Fibroblast of the aortic adventitia (primary cell): ENCODE results near the gene URB1. TPM values are rescaled to one million over a fixed set of nuclear protein-coding genes. Genes with fewer than 3 reads are reported as not detected.
"Not testable (repeated sequence)": the region's sequence is repeated elsewhere in the genome, so short reads cannot be mapped to it uniquely, and the experiment has no call there.

Source experiments
- DNase-seq: peaks from one replicate; pipeline ENCODE4 v3.0.0-alpha.2; 2010; ENCODE audit warnings: low read depth
- H3K4me3 ChIP-seq: 2 replicates; pipeline ENCODE4 v1.5.1; 2011; ENCODE audit warnings: low read depth, mild to moderate bottlenecking, control low read depth, low read length, moderate library complexity
- total RNA-seq: library from RNA; depleted of rRNA; stranded (reverse); fragments of >200 nt; gene quantifications from 2 replicates; pipeline ENCODE4 v1.2.3, GENCODE V29; 2012; ENCODE audit warnings: low replicate concordance
- TF ChIP-seq, protein P1 (sequence below): IDR thresholded peaks from 2 replicates; pipeline ENCODE4 v1.5.1; 2011; ENCODE audit warnings: mild to moderate bottlenecking, low read length, control low read depth, inconsistent platforms; ENCODE audit not compliant: insufficient read depth

Gene URB1
- total RNA-seq, 1 donor, result 21.1 TPM

- TF ChIP-seq, protein P1, sequence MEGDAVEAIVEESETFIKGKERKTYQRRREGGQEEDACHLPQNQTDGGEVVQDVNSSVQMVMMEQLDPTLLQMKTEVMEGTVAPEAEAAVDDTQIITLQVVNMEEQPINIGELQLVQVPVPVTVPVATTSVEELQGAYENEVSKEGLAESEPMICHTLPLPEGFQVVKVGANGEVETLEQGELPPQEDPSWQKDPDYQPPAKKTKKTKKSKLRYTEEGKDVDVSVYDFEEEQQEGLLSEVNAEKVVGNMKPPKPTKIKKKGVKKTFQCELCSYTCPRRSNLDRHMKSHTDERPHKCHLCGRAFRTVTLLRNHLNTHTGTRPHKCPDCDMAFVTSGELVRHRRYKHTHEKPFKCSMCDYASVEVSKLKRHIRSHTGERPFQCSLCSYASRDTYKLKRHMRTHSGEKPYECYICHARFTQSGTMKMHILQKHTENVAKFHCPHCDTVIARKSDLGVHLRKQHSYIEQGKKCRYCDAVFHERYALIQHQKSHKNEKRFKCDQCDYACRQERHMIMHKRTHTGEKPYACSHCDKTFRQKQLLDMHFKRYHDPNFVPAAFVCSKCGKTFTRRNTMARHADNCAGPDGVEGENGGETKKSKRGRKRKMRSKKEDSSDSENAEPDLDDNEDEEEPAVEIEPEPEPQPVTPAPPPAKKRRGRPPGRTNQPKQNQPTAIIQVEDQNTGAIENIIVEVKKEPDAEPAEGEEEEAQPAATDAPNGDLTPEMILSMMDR, result no peak
- no peak for DNase-seq
- H3K4me3 ChIP-seq, result no peak overlapping the region
Observed at GRCh38 chr21:32315511-32316281, 77.1 kb downstream of the URB1 start.

- no peak overlapping the region for H3K4me3 ChIP-seq
- DNase-seq, result no peak
- TF ChIP-seq, protein P1, result no peak
Observed at GRCh38 chr21:32314806-32315205, 78.0 kb downstream of the URB1 start.

DNA sequence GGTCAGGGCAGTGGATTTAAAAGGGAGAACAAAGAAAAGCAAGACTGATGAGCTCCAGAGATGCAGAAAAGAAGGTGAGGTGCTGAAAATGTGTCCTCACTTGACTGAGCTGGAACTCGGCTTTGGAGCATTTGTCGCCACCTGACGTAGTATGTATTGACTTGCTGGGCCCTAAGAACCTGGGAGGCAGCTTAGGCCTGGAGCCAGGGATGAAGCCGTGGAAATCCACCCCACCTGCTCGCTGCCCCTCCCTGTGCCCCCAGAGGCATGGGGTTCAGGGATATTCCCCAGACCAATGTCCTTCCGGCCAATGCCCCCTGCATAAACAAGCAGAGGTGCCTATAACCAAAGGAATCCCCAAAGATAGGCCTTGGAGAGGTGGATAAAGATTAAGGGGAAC, 79.8 kb downstream of the URB1 start:
- TF ChIP-seq, protein P1, result no peak
- no peak for DNase-seq
- H3K4me3 ChIP-seq, result no peak overlapping the region

DNA sequence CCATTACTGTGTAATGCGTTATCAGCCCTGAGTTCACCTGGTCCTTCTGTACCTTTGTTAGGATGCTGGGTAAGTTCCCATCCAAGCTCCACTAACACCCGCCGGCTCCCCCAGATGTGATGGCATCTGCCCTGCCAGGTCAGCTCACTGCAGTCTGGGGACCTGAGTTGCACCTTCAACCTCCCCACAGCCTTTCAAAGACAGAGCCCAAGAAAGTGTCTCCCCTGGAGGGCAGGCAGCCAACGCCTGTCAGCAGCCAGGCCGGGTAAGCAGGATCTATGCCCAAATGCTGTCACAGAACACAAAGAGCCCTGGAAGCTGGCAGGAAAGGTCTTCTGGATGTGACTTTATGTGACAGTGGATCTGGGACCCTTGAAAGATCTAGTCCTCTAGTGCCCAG, 80.5 kb downstream of the URB1 start:
- H3K4me3 ChIP-seq, result no peak overlapping the region
- TF ChIP-seq, protein P1, result no peak
- no peak for DNase-seq

DNA sequence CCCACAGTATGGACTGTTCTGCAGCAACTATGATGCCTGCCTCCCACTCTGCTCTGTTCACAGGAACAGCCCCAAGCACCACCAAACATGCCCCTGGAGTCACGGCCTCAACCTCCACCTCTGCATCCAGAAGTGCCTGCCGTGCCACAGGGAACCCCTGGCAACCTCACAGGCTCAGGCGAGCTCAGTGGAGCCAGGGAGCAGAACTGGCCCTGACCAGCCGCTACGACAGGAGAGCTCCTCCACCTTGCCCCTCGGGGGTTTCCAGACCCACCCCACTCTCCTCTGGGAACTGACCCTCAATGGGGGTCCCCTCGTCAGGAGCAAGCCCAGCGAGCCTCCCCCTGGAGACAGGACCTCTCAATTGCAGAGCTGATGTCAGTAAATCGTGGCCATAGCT, 81.2 kb downstream of the URB1 start:
- no peak for DNase-seq
- TF ChIP-seq, protein P1, result no peak
- no peak overlapping the region for H3K4me3 ChIP-seq

- not testable (repeated sequence) for H3K4me3 ChIP-seq, DNase-seq
Observed at GRCh38 chr21:32310976-32311375, 81.8 kb downstream of the URB1 start.

DNA sequence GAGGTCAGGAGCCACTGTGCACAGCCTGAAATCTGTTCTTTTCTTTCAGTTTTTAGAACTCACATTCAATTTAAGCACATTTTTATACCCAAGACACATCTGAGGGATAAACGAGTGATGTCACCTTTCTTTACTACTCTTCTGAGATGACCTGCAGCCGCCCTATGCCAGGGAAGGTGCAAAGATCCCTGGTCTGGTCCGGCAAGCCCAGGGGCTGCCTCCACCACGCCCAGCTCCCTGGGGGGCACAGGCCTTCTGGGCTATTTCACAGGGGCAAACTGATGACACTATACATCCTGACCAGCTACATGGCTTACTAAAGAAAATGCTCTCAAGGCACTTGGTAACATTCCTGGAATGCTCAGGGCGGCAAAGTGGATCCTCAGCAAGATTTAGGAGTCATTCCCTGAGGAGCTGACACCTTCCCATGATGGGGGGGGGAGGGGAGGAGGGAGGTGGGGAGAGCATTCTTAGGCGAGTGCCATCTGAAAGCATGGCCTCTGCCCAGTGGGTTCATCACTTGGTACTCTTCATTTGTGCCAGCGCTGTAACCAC, 82.8 kb downstream of the URB1 start:
- TF ChIP-seq, protein P1, result no peak
- no peak for DNase-seq
- no peak overlapping the region for H3K4me3 ChIP-seq
